Left ventricle myocardium superior (tissue), 1 donor: ENCODE results near the gene ZBED1. TPM values are rescaled to one million over a fixed set of nuclear protein-coding genes. Genes with fewer than 3 reads are reported as not detected.

Experiments used
- ATAC-seq: fragments of 200-7000 bp; cut with Tn5 transposase; one replicate; pipeline ENCODE4 v1.9.1; 2020; ENCODE audit warnings: mild to moderate bottlenecking, moderate library complexity
- DNase-seq: peaks from one replicate; pipeline ENCODE4 v3.0.0-alpha.2; 2020
- intact Hi-C: fragments of 100-400 bp; cut with micrococcal nuclease; formaldehyde crosslinking; loops from one replicate; pipeline ENCODE4 v1.11.0; 2022
- total RNA-seq: library from RNA; stranded (reverse); fragmentation: NEBNext Ultra II Directional; extraction: Animal tissue kit (Norgen Biotek cat#: 25700); gene quantifications from one replicate; pipeline ENCODE4 v1.2.1, GENCODE V29; 2021
- donor health status: DM: no; HTN: yes; CAD: no; lungs with severe emphysema.

Gene ZBED1
- total RNA-seq, 1 donor from 2014 or later, result 73.9 TPM

DNA sequence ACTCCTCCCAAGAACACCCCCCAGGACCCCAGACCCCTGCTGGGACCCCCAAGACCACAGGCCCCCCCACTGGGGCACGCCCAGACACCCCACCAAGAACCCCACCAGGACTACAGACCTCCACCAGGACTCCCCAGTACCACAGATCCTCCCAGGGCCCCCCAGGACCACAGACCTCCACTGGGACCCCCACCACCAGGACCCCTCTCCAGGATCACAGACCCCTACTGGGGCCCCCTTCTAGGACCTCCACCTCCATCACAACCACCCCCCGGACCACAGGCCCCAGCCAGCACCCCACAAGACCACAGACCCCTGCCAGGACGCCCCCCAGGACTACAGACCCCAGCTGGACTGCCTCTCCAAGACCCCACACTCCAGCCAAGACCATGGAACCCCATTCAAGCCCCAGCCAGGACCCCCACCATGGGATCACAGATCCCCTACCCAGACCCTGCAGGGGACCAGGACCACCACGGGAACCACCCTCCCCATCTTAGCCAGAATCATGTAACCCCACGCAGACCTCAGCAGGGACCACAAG, 855 bp upstream of the ZBED1 start:
- intact Hi-C loops, result no loop called here
- no peak for ATAC-seq
- DNase-seq, result no peak

GRCh38 chrX:2500091-2500802, 529 bp downstream of the ZBED1 start:
- DNase-seq, result peak; percentile 68
- intact Hi-C loops, result no loop called here

GRCh38 chrX:2499507-2499906, 1.3 kb downstream of the ZBED1 start:
- no peak for DNase-seq
- ATAC-seq, result no peak
- intact Hi-C loops, result no loop called here

More at GRCh38 chrX:2500091-2500802, 529 bp downstream of the ZBED1 start:
- peak; percentile 52 for ATAC-seq

GRCh38 chrX:2498781-2499302, 1.9 kb downstream of the ZBED1 start:
- ATAC-seq (peak; percentile 72), DNase-seq (peak; percentile 62)
- intact Hi-C loops, result no loop called here

DNA sequence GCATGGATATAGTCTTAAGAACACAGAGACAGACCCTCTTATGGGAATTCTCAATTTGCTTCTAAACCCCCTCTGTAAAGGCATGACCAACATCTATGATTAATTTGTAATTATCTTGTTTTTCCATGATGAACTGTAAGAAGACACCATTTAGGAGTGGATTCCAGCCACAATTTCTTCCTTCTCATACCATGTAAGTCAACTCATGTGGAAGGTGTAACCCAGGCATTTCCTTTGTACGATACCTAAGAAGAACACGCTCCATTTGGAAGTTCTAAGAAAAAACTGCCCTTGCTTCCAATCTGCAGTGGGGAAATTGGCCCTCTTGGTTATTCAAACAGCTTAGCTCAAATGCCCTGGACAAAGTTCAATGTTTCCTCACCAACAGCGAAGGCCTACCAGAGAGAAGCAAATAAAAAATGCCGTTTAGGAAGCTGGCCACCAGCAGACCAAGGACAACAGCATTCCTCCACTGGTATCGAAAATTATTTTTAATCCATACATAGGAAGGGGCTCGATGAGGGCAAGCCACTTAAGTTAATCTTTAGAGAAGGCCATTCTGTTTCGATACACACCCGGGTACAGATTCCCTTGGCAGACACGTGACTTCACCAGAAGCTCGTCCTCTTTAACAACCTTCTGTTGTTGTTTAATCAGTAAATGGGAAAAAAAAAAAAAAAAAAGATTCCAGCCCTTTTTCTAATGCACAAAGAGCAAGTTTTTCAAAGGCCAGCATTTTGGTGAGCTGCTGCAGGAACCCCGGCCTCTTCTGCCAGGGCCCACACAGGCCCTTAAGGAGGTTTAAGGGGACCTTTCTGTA, 2.6 kb downstream of the ZBED1 start:
- DNase-seq (no peak), ATAC-seq (peak; percentile 61)
- intact Hi-C loops, result no loop called here

- ATAC-seq, result no peak
- intact Hi-C loops, result no loop called here
- no peak for DNase-seq
These were observed 5.2 kb downstream of the ZBED1 start for GRCh38 chrX:2495595-2495994.

DNA sequence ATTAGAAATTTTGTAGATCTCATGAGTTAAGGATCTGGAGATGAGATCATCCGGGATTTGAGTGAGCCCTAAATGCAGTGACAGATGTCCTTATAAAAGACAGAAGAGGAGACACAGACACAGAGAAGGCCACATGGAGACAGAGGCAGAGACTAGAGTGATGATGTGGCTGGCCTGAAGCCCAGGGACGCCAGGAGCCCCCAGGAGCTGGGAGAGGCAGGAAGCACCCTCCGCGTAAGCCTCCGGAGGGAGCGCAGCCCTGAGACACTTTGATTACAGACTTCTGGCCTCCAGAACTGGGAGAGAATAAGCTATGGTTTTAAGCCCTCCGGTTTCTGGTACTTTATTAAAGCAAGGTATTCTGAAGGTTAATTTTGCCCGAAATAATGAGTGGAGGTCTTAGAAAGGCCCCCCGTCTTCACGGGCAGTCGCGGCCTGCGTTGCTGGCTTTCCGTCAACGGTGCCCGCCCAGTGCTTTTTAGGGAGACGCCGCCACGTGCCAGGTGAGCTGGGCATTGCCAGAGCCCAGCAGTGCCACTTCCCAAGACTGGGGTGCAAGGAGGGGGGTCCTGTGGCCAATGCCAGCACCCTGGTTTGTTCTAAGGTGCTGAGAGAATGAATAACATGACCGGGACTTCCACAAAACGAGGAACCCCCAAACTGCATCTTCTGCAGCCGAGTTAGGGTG, 8.1 kb downstream of the ZBED1 start:
- peak; percentile 68 for ATAC-seq
- intact Hi-C loops, result no loop called here
- no peak for DNase-seq

DNA sequence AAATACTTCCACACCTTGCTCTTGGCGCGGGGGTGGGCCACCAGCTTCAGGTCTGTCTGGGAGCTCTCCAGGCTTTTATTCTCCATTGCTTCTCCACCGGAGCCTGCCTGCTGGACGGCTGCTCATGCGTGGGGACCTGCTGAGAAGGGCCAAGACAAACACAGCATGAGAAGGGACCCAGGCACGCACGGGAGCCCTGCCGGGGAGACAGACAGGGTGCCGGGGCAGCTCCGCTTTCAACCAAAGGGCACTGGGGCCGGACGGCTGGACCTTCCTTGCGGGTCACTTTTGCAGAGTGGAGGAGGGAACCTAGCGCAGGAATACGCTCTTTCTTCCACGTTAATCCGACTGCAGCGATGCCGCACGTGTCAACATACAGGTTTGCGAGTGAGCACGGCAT, 10.1 kb downstream of the ZBED1 start:
- ATAC-seq, result no peak
- intact Hi-C loops, result no loop called here
- no peak for DNase-seq

DNA sequence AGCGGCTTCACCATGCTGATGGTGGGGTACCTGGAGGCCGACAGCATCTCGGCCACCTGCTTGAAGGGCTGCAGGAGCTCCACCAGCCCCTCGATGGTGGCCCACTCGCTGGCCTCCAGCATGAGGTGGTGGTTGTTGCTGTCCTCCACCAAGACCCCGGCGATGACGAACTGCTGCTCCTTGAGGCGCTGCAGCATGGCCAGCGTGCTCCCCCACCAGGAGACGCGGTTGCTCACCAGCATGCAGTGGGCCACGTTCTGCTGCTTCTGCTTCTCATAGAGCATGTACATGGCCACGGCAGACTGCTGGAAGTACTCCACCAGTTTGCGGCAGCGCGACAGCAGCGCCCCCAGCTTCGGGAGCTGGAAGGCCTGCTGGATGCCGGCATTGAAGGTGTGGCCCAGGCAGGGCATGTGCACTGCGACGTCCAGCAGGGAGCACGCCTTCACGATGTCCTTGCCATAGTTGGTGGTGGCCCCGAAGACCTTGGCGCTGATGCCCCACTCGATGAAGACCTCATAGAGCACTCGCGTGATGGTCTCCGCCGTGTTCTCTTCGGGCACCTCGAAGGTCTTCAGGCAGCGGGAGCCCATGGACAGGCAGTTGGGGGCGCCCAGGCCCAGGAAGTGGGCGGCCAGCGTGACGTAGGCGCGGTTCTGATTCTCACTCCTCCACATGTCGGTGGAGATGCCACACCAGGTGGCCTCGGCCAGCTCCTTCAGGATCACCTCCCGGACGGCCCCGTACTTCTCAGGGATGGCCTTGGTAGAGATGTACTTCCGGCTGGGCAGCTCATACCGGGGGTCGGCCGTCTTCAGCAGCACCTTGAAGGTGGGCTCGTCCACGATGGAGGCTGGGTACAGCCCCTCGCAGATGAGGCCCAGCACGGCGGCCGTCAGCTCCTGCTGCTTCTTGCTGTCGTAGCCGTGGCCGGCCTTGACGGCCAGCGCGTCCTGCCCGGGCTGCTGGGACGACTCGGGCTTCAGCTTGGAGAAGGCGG, 11.0 kb downstream of the ZBED1 start:
- ATAC-seq, result no peak
- intact Hi-C loops, result no loop called here
- no peak for DNase-seq

GRCh38 chrX:2488621-2489285, 12.0 kb downstream of the ZBED1 start:
- ATAC-seq (no peak), DNase-seq (no peak)
- intact Hi-C loops, result no loop called here

GRCh38 chrX:2487366-2487765, 13.4 kb downstream of the ZBED1 start:
- ATAC-seq, result no peak
- intact Hi-C loops, result no loop called here
- DNase-seq, result no peak

DNA sequence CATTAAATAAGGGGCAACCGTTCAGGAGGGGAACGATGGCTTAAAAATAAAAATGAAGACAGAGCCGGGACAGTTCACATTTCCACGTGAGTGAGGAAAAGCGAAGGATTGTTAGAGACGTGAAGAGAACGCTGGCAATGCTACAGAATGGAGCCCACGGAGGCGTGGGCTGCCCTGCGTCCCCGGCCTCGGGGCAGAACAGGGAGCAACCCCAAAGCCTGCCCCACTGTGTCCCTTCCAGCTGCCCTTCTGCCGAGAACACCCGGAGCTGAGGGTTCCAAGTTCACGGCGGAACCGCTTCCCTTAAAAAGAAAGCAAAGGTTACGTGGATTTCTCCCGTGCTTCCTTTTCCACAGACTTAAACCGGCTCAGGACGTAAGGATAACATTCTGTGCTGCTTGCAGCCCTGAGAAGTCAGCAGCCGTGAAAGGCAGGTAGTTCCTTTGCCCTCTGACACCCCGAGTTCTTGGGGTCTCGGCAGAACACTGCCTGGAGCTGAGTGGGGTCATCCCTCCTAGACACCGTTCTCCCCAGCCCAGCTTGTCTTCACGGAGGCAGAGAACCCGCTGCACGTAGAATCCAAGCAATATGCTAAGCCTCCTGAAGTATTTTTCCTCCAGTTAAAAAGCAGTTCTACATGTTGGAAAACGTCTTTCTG, 14.2 kb downstream of the ZBED1 start:
- ATAC-seq, result no peak
- intact Hi-C loops, result no loop called here
- no peak for DNase-seq

- no peak for ATAC-seq
- no peak for DNase-seq
- intact Hi-C loops, result no loop called here
These were observed 14.9 kb downstream of the ZBED1 start for GRCh38 chrX:2485789-2486345.

- peak; percentile 64 for ATAC-seq
- intact Hi-C loops, result no loop called here
- DNase-seq, result no peak
These were observed 15.8 kb downstream of the ZBED1 start for GRCh38 chrX:2484721-2485648.

- intact Hi-C loops, result no loop called here
- ATAC-seq (peak; percentile 40), DNase-seq (no peak)
These were observed 16.5 kb downstream of the ZBED1 start for GRCh38 chrX:2484256-2484655.

DNA sequence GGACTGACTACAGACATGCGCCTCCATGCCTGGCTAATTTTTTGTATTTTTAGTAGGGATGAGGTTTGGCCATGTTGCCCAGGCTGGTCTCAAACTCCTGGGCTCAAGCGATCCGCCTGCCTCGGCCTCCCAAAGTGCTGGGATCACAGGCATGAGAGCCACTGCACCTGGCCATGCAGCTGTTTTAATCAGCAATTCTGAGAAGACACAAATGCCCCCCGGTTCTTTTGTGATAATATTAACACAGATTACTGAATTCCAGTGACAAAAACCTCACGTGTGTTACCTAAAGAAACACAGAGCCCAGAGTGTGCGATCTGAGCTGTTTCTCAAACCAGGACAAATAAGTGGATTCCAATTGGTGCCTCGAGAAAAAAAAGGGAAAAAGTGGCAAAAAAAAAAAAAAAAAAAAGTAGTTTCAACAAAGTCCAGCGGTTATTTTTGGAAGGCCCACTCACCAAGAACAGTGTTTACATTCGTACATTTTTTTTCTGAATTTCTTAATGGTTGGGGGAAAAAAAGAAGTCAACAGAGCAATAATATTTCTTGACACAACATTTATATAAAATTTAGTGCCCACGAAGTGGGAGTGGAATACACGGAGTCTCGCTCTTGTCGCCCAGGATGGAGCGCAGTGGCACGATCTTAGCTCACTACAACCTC, 17.2 kb downstream of the ZBED1 start:
- DNase-seq, result no peak
- intact Hi-C loops, result no loop called here
- ATAC-seq, result no peak
